Caco-2 (cell line): Measurements from ENCODE around the gene RBP5. TPM values are rescaled to one million over a fixed set of nuclear protein-coding genes. Genes with fewer than 3 reads are reported as not detected.

Experiments used
- BruUV-seq: library from RNA; stranded (reverse); fragments of 400-500 nt; replicated peaks from 2 replicates; lab custom pipeline; 2021; lab: Mats Ljungman, UMichigan
- CTCF ChIA-PET: fragments of 300-600 bp; sonication (Branson Sonifier 250); formaldehyde crosslinking; loops from one replicate; lab custom pipeline; 2022; ENCODE audit warnings: antibody characterized with exemption; lab: Charles Lee
- POLR2A ChIA-PET: fragments of 300-600 bp; sonication (Branson Sonifier 250); formaldehyde crosslinking; loops from one replicate; lab custom pipeline; 2022; ENCODE audit warnings: antibody characterized with exemption; lab: Charles Lee
- DNase-seq, 2 experiments: peaks; one replicate each; pipeline versions ENCODE4 v3.0.0 to v3.0.0-alpha.2; 2020 to 2022
- H3K27me3 ChIP-seq: replicated peaks from 2 replicates; pipeline ENCODE4 v1.6.0; 2011; ENCODE audit warnings: low read length; ENCODE audit not compliant: control insufficient read depth, insufficient read depth
- H3K36me3 ChIP-seq: 2 replicates; pipeline ENCODE4 v1.5.1; 2011; ENCODE audit warnings: low read length; ENCODE audit not compliant: control insufficient read depth, insufficient read depth
- H3K4me1 ChIP-seq: fragments of 250-450 bp; sonication (Bioruptor Pico); 2 replicates; pipeline ENCODE4 v1.5.1; 2020; ENCODE audit warnings: mild to moderate bottlenecking
- H3K4me3 ChIP-seq: 2 replicates; pipeline ENCODE4 v1.5.1; 2011; ENCODE audit warnings: low read depth, mild to moderate bottlenecking, control low read depth, low read length
- H3K9me3 ChIP-seq: fragments of 250-450 bp; sonication (Bioruptor Pico); 2 replicates; pipeline ENCODE4 v1.5.1; 2020; ENCODE audit warnings: mild to moderate bottlenecking, moderate library complexity
- H3K27ac Mint-ChIP-seq: one replicate; pipeline ENCODE4 v1.8.0; 2022; ENCODE audit warnings: mixed read lengths; ENCODE audit not compliant: unreplicated experiment
- H3K27me3 Mint-ChIP-seq: one replicate; pipeline ENCODE4 v1.8.0; 2022; ENCODE audit warnings: mixed read lengths; ENCODE audit not compliant: insufficient read depth, unreplicated experiment
- H3K36me3 Mint-ChIP-seq: one replicate; pipeline ENCODE4 v1.8.0; 2022; ENCODE audit warnings: mild to moderate bottlenecking, mixed read lengths; ENCODE audit not compliant: insufficient read depth, unreplicated experiment
- H3K4me1 Mint-ChIP-seq: one replicate; pipeline ENCODE4 v1.8.0; 2022; ENCODE audit warnings: low read depth, mixed read lengths; ENCODE audit not compliant: unreplicated experiment
- H3K4me3 Mint-ChIP-seq: one replicate; pipeline ENCODE4 v1.8.0; 2022; ENCODE audit warnings: mild to moderate bottlenecking, moderate library complexity, mixed read lengths; ENCODE audit not compliant: unreplicated experiment
- H3K9me3 Mint-ChIP-seq: one replicate; pipeline ENCODE4 v1.8.0; 2022; ENCODE audit warnings: mixed read lengths; ENCODE audit not compliant: unreplicated experiment
- intact Hi-C: fragments of 100-400 bp; cut with micrococcal nuclease; formaldehyde crosslinking; loops from one replicate; pipeline ENCODE4 v1.10.0; 2022; ENCODE audit not compliant: unreplicated experiment
- total RNA-seq: library from RNA; stranded (reverse); gene quantifications from 2 replicates; pipeline ENCODE4 v1.2.3, GENCODE V29; 2022
- TF ChIP-seq, protein P1 (sequence below), 2 experiments: fragments of 200-600 bp in 1 of 2; IDR thresholded peaks; 1 replicate in 1 of 2; 2 replicates in 1 of 2; pipeline versions ENCODE4 v1.5.1 to v1.8.0; 2011 to 2022; ENCODE audit warnings: antibody characterized with exemption in 1 of 2, control low read depth in 1 of 2, inconsistent platforms in 1 of 2, low read depth in 1 of 2, low read length in 1 of 2, mild to moderate bottlenecking in 1 of 2, moderate library complexity in 1 of 2; ENCODE audit not compliant: insufficient read depth in 1 of 2, severe bottlenecking in 1 of 2, unreplicated experiment in 1 of 2

The RBP5 gene
- total RNA-seq, 1 experiment from 2014 or later: 1.8 TPM

- POLR2A ChIA-PET: no interaction called here
Observed at GRCh38 chr12:7112041-7112440, 16.6 kb downstream of the RBP5 start.

DNA sequence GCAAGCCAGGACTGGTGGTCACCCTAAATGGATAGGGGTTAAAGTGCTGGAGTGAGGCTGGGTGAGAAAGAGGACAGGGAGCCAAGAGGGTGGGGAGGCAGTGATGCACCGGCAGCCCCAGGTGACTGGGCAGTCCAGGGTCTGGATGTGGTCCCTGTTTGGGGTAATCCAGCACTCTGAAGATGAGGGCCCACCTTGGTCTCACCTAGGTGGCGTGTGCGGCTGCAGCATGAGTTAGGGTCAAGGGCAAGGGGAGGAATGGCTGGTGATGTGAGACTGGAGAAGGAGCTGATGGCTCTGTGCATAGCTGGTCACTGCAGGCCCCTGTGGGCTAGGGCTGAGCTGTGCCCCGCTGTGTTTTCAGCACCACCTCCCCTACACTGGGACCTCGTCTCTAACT, 18.0 kb downstream of the RBP5 start:
- peaks cover 12% of the 10 kb centered on the region for H3K4me1 Mint-ChIP-seq
- ChIA-PET POLR2A (no interaction called here), CTCF (interaction anchor here (0.6 to 1.9 kb wide), 6 partner anchors 9 to 220 kb away, joined by 3 to 10 read pairs (median 4); partner anchors contain the start of gene C1S)
- H3K27me3 Mint-ChIP-seq: no peaks in the 10 kb centered on the region
- no peak overlapping the region for H3K4me3 ChIP-seq
- H3K9me3 Mint-ChIP-seq: peaks cover 11% of the 10 kb centered on the region
- no peaks in the 10 kb centered on the region for H3K27me3 ChIP-seq
- no peak overlapping the region for H3K27ac Mint-ChIP-seq
- H3K9me3 ChIP-seq: peaks cover 12% of the 10 kb centered on the region
- no peaks in the 10 kb centered on the region for H3K4me1 ChIP-seq
- no TSS peak for BruUV-seq
- TF ChIP-seq, protein P1, sequence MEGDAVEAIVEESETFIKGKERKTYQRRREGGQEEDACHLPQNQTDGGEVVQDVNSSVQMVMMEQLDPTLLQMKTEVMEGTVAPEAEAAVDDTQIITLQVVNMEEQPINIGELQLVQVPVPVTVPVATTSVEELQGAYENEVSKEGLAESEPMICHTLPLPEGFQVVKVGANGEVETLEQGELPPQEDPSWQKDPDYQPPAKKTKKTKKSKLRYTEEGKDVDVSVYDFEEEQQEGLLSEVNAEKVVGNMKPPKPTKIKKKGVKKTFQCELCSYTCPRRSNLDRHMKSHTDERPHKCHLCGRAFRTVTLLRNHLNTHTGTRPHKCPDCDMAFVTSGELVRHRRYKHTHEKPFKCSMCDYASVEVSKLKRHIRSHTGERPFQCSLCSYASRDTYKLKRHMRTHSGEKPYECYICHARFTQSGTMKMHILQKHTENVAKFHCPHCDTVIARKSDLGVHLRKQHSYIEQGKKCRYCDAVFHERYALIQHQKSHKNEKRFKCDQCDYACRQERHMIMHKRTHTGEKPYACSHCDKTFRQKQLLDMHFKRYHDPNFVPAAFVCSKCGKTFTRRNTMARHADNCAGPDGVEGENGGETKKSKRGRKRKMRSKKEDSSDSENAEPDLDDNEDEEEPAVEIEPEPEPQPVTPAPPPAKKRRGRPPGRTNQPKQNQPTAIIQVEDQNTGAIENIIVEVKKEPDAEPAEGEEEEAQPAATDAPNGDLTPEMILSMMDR (IDR thresholded peaks at IDR 0.05; ENCODE audit: insufficient read depth in 1 of 2, low read depth in 1 of 2, low read length in 1 of 2, severe bottlenecking in 1 of 2, unreplicated experiment in 1 of 2): no peak
- H3K36me3 Mint-ChIP-seq: peaks cover 26% of the 10 kb centered on the region
- H3K4me3 Mint-ChIP-seq: no peak overlapping the region
- intact Hi-C loops: no loop called here
- no peak for DNase-seq
- peaks cover 1% of the 10 kb centered on the region; the same call in 1 of the 2 replicates for H3K36me3 ChIP-seq

More at GRCh38 chr12:7112041-7112440, 16.6 kb downstream of the RBP5 start:
- no TSS peak for BruUV-seq
- intact Hi-C loops: no loop called here
- CTCF ChIA-PET: interaction anchor here (0.9 to 2.3 kb wide), 8 partner anchors 9 to 239 kb away, joined by 3 to 24 read pairs (median 6); partner anchors contain the start of genes C12orf57, C1S, RNU7-1 and SPSB2
- no peak overlapping the region for H3K4me3 ChIP-seq
- H3K9me3 Mint-ChIP-seq: no peaks in the 10 kb centered on the region
- no peaks in the 10 kb centered on the region for H3K27me3 ChIP-seq
- no peaks in the 10 kb centered on the region for H3K4me1 ChIP-seq
- peaks cover 17% of the 10 kb centered on the region for H3K36me3 Mint-ChIP-seq
- TF ChIP-seq, protein P1 (IDR thresholded peaks at IDR 0.05; ENCODE audit: insufficient read depth in 1 of 2, low read depth in 1 of 2, low read length in 1 of 2, severe bottlenecking in 1 of 2, unreplicated experiment in 1 of 2): no peak
- H3K4me1 Mint-ChIP-seq: peaks cover 12% of the 10 kb centered on the region
- H3K27ac Mint-ChIP-seq: no peak overlapping the region
- H3K9me3 ChIP-seq: no peaks in the 10 kb centered on the region
- H3K36me3 ChIP-seq: peaks cover 1% of the 10 kb centered on the region; the same call in 1 of the 2 replicates
- no peak overlapping the region for H3K4me3 Mint-ChIP-seq
- DNase-seq: peak in 1 of 2 experiments; percentile 17
- no peaks in the 10 kb centered on the region for H3K27me3 Mint-ChIP-seq

DNA sequence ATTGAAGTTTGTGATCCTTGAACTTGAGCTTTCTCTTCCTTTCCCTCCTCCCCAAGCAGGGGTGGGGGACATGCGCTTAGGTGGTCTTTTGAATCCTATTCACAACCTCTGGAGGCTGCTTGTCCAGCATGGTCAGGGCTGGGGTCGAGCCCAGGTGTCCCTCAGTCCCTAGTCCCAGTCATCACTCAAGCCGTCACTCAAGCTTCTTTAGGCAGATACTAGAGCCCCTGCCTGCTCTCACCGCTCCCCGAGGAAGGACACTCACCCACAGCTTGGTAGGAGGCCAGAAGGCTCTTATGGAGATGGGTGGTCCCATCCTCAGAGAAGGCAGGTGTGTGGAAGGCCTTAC, 19.1 kb downstream of the RBP5 start:
- Mint-ChIP-seq H3K36me3 (peaks cover 32% of the 10 kb centered on the region), H3K27me3 (no peaks in the 10 kb centered on the region), H3K4me3 (peak overlapping the region; percentile 85), H3K9me3 (peaks cover 15% of the 10 kb centered on the region), H3K4me1 (peaks cover 12% of the 10 kb centered on the region), H3K27ac (peak overlapping the region; percentile 74)
- no peak overlapping the region; the same call in 1 of the 2 replicates for H3K4me3 ChIP-seq
- peaks cover 15% of the 10 kb centered on the region for H3K9me3 ChIP-seq
- TF ChIP-seq, protein P1 (IDR thresholded peaks at IDR 0.05; ENCODE audit: insufficient read depth in 1 of 2, low read depth in 1 of 2, low read length in 1 of 2, severe bottlenecking in 1 of 2, unreplicated experiment in 1 of 2): no peak
- no peak for DNase-seq
- ChIA-PET CTCF (interaction anchor here (0.6 to 3.4 kb wide), 14 partner anchors 12 to 240 kb away, joined by 3 to 58 read pairs (median 6); partner anchors contain the start of genes C12orf57, C1S, ENO2 and RNU7-1), POLR2A (interaction anchor here (1.1 to 3.1 kb wide), 4 partner anchors 13 to 164 kb away, joined by 4 to 50 read pairs (median 10); partner anchors contain the start of genes C12orf57 and RNU7-1)
- intact Hi-C loops: loop anchor here (1.0 to 5.0 kb wide), 3 partner anchors 49 to 146 kb away; partner anchors contain the start of genes C1S and LPCAT3
- H3K4me1 ChIP-seq: no peaks in the 10 kb centered on the region
- BruUV-seq: no TSS peak
- no peaks in the 10 kb centered on the region for H3K27me3 ChIP-seq
- 0 out of 2 replicates have a peak, but pooled peaks cover 1% of the 10 kb centered on the region for H3K36me3 ChIP-seq
